B cell (primary cell): ENCODE measurements around the gene PAQR4.

Source experiments
- CTCF ChIP-seq: fragments of 200-600 bp; IDR thresholded peaks from one replicate; pipeline ENCODE4 v1.8.0; 2022; ENCODE audit warnings: antibody characterized with exemption, mild to moderate bottlenecking
- EZH2 ChIP-seq: IDR thresholded peaks from 2 replicates; pipeline ENCODE4 v1.6.1; 2012; ENCODE audit warnings: borderline replicate concordance, low read depth, mild to moderate bottlenecking, moderate library complexity, low read length; ENCODE audit not compliant: insufficient read depth, poor library complexity, severe bottlenecking

GRCh38 chr16:2986623-2987188 lies 17.6 kb downstream of the PAQR4 start:
- no peak for TF ChIP-seq CTCF
- TF ChIP-seq EZH2 = no peak
